ENCODE results near the gene CACNG7.
A peak's percentile ranks its signal among the peaks of the same experiment; 100 is the strongest.

Gene CACNG7

GRCh38 chr19:53957448-53958167 is 48.5 kb downstream of the CACNG7 start:
- DNase-seq, result no peak

GRCh38 chr19:53958168-53958571 is 49.1 kb downstream of the CACNG7 start:
- DNase-seq, result no peak

GRCh38 chr19:53958823-53959757 is 50.0 kb downstream of the CACNG7 start:
- no peak for DNase-seq

GRCh38 chr19:53960187-53960586 is 51.1 kb downstream of the CACNG7 start:
- DNase-seq, result no peak

GRCh38 chr19:53960886-53961285 is 51.8 kb downstream of the CACNG7 start:
- no peak for DNase-seq

GRCh38 chr19:53961523-53962356 is 52.7 kb downstream of the CACNG7 start:
- DNase-seq, result no peak

GRCh38 chr19:53962887-53963431 is 53.9 kb downstream of the CACNG7 start, which contains the start of gene CACNG8:
TSS of gene CACNG8 (plus strand) at chr19:53962937.
- DNase-seq, result no peak

- DNase-seq, result no peak
Measured at GRCh38 chr19:53965091-53965490, 56.0 kb downstream of the CACNG7 start.

GRCh38 chr19:53966931-53967330 is 57.9 kb downstream of the CACNG7 start:
- DNase-seq, result no peak

GRCh38 chr19:53969366-53969765 is 60.3 kb downstream of the CACNG7 start:
- DNase-seq, result no peak

- DNase-seq, result no peak
Measured at GRCh38 chr19:53971673-53972072, 62.6 kb downstream of the CACNG7 start.

- peak; percentile 20 for DNase-seq
Measured at GRCh38 chr19:53977429-53977990, 68.4 kb downstream of the CACNG7 start.

GRCh38 chr19:53977991-53978731 is 69.1 kb downstream of the CACNG7 start:
- no peak for DNase-seq

- DNase-seq, result no peak
Measured at GRCh38 chr19:53978975-53979801, 70.1 kb downstream of the CACNG7 start.

- no peak for DNase-seq
Measured at GRCh38 chr19:53980539-53981375, 71.7 kb downstream of the CACNG7 start.

GRCh38 chr19:53981376-53981951 is 72.4 kb downstream of the CACNG7 start:
- no peak for DNase-seq

GRCh38 chr19:53982001-53982451 is 72.9 kb downstream of the CACNG7 start:
- DNase-seq, result no peak

- no peak for DNase-seq
Measured at GRCh38 chr19:53982611-53983010, 73.5 kb downstream of the CACNG7 start.
